Measurements from ENCODE around the gene UBE2V1. TPM values are rescaled to one million over a fixed set of nuclear protein-coding genes. Genes with fewer than 3 reads are reported as not detected.
A peak's percentile ranks its signal among the peaks of the same experiment; 100 is the strongest.

UBE2V1 gene
- total and polyA plus RNA-seq, 2 of the 13 experiments (the other 11 are each of a cell fraction or from before 2014, with no cell fraction given): 81.3 to 132 TPM

- 0 out of 2 replicates have a peak, but pooled peaks have one; percentile 26 for TF ChIP-seq BORCS8-MEF2B (CRISPR knock-in tag; IDR thresholded peaks at IDR 0.05)
- no peak for TF ChIP-seq GABPA (IDR thresholded peaks at IDR 0.05; ENCODE audit: low read depth, low read length)
- 0 out of 2 replicates have a peak, but pooled peaks have one; percentile 12 for TF ChIP-seq GABPA (CRISPR knock-in tag; IDR thresholded peaks at IDR 0.05; ENCODE audit: low read depth)
- peak; percentile 8; the same call in 1 of the 2 replicates for TF ChIP-seq ZFY (CRISPR knock-in tag; IDR thresholded peaks at IDR 0.05)
- TF ChIP-seq ZBTB42 (CRISPR knock-in tag; IDR thresholded peaks at IDR 0.05): no peak
- TF ChIP-seq, protein P1, sequence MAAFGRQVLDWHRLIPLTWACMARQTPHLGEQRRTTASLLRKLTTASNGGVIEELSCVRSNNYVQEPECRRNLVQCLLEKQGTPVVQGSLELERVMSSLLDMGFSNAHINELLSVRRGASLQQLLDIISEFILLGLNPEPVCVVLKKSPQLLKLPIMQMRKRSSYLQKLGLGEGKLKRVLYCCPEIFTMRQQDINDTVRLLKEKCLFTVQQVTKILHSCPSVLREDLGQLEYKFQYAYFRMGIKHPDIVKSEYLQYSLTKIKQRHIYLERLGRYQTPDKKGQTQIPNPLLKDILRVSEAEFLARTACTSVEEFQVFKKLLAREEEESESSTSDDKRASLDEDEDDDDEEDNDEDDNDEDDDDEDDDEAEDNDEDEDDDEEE (CRISPR knock-in tag; IDR thresholded peaks at IDR 0.05): peak; percentile 7; the same call in 1 of the 2 replicates
- 0 out of 2 replicates have a peak, but pooled peaks have one; percentile 29 for TF ChIP-seq MXD4 (CRISPR knock-in tag; IDR thresholded peaks at IDR 0.05)
- TF ChIP-seq AKAP8 (CRISPR knock-in tag; IDR thresholded peaks at IDR 0.05): 0 out of 2 replicates have a peak, but pooled peaks have one; percentile 47
- TF ChIP-seq ZNF878 (CRISPR knock-in tag; IDR thresholded peaks at IDR 0.05): 0 out of 2 replicates have a peak, but pooled peaks have one; percentile 31
- 0 out of 2 replicates have a peak, but pooled peaks have one; percentile 60 for TF ChIP-seq SMYD3 (CRISPR knock-in tag; IDR thresholded peaks at IDR 0.05)
- TF ChIP-seq HOXD1 (CRISPR knock-in tag; IDR thresholded peaks at IDR 0.05): 0 out of 2 replicates have a peak, but pooled peaks have one; percentile 33
- 0 out of 2 replicates have a peak, but pooled peaks have one; percentile 38 for TF ChIP-seq TMF1 (CRISPR knock-in tag; IDR thresholded peaks at IDR 0.05; ENCODE audit: low read depth)
- peak; percentile 8 to 31; a peak in 2 of 4 replicates for TF ChIP-seq MAFK (conservative IDR thresholded peaks at IDR 0.05 in 1 of 2, IDR thresholded peaks at IDR 0.05 in 1 of 2; ENCODE audit: low read length in 2 of 2)
- TF ChIP-seq TARDBP (CRISPR knock-in tag; IDR thresholded peaks at IDR 0.05): peak; percentile 42; the same call in 1 of the 2 replicates
- TF ChIP-seq, protein P2, sequence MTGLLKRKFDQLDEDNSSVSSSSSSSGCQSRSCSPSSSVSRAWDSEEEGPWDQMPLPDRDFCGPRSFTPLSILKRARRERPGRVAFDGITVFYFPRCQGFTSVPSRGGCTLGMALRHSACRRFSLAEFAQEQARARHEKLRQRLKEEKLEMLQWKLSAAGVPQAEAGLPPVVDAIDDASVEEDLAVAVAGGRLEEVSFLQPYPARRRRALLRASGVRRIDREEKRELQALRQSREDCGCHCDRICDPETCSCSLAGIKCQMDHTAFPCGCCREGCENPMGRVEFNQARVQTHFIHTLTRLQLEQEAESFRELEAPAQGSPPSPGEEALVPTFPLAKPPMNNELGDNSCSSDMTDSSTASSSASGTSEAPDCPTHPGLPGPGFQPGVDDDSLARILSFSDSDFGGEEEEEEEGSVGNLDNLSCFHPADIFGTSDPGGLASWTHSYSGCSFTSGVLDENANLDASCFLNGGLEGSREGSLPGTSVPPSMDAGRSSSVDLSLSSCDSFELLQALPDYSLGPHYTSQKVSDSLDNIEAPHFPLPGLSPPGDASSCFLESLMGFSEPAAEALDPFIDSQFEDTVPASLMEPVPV (CRISPR knock-in tag; IDR thresholded peaks at IDR 0.05): peak; percentile 70; the same call in 1 of the 2 replicates
- peak; percentile 11; the same call in 1 of the 2 replicates for TF ChIP-seq ZNF337 (CRISPR knock-in tag; IDR thresholded peaks at IDR 0.05; ENCODE audit: borderline replicate concordance, low read depth)
- 0 out of 2 replicates have a peak, but pooled peaks have one; percentile 65 for TF ChIP-seq ZNF234 (CRISPR knock-in tag; conservative IDR thresholded peaks at IDR 0.05)
- TF ChIP-seq, protein P3, sequence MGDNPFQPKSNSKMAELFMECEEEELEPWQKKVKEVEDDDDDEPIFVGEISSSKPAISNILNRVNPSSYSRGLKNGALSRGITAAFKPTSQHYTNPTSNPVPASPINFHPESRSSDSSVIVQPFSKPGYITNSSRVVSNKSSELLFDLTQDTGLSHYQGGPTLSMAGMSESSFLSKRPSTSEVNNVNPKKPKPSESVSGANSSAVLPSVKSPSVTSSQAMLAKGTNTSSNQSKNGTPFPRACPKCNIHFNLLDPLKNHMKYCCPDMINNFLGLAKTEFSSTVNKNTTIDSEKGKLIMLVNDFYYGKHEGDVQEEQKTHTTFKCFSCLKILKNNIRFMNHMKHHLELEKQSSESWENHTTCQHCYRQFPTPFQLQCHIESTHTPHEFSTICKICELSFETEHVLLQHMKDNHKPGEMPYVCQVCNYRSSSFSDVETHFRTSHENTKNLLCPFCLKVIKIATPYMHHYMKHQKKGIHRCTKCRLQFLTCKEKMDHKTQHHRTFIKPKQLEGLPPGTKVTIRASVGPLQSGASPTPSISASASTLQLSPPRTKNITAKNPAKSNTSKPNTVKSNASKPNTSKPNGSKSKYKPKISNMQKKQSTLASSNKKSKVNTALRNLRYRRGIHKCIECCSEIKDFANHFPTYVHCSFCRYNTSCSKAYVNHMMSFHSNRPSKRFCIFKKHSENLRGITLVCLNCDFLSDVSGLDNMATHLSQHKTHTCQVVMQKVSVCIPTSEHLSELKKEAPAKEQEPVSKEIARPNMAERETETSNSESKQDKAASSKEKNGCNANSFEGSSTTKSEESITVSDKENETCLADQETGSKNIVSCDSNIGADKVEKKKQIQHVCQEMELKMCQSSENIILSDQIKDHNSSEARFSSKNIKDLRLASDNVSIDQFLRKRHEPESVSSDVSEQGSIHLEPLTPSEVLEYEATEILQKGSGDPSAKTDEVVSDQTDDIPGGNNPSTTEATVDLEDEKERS (CRISPR knock-in tag; IDR thresholded peaks at IDR 0.05): 0 out of 2 replicates have a peak, but pooled peaks have one; percentile 43
- TF ChIP-seq NFIB (CRISPR knock-in tag; IDR thresholded peaks at IDR 0.05; ENCODE audit: borderline replicate concordance): no peak
- 0 out of 2 replicates have a peak, but pooled peaks have one; percentile 51 for TF ChIP-seq TP53 (CRISPR knock-in tag; conservative IDR thresholded peaks at IDR 0.05)
- TF ChIP-seq ZBTB34 (CRISPR knock-in tag; IDR thresholded peaks at IDR 0.05): 0 out of 2 replicates have a peak, but pooled peaks have one; percentile 33
- TF ChIP-seq ATF7-NPFF (CRISPR knock-in tag; IDR thresholded peaks at IDR 0.05; ENCODE audit: low read depth): 0 out of 2 replicates have a peak, but pooled peaks have one; percentile 39
Measured at GRCh38 chr20:50111120-50111828, 1.7 kb downstream of the UBE2V1 start (continued).
